Keratinocyte (primary cell): ENCODE results near the gene FIGN. TPM values are rescaled to one million over a fixed set of nuclear protein-coding genes. Genes with fewer than 3 reads are reported as not detected.

Source experiments
- DNase-seq: peaks from one replicate; pipeline ENCODE4 v3.0.0-alpha.2; 2011; ENCODE audit warnings: low read depth, missing footprints, low spot score
- FAIRE-seq: peaks from 2 replicates; lab custom pipeline; 2011; peaks lifted over from hg19 to GRCh38; lab: Jason Lieb, UNC
- H2AFZ ChIP-seq: 2 replicates; pipeline ENCODE4 v1.6.0; 2012; ENCODE audit warnings: low read length, control low read depth, inconsistent platforms; ENCODE audit not compliant: control insufficient read depth
- H3K27ac ChIP-seq: 2 replicates; pipeline ENCODE4 v1.5.1; 2011; ENCODE audit warnings: low read length; ENCODE audit not compliant: control insufficient read depth, insufficient read depth
- H3K27me3 ChIP-seq: 3 replicates; pipeline ENCODE4 v1.6.0; 2011; ENCODE audit warnings: low read length; ENCODE audit not compliant: control insufficient read depth, insufficient read depth; ENCODE audit errors: extremely low read depth
- H3K36me3 ChIP-seq, 2 experiments: 2 replicates in 1 of 2; 3 replicates in 1 of 2; pipeline ENCODE4 v1.5.1; 2011; ENCODE audit warnings: low read length in 2 of 2, mild to moderate bottlenecking in 1 of 2; ENCODE audit not compliant: control insufficient read depth in 2 of 2, insufficient read depth in 2 of 2; ENCODE audit errors: extremely low read depth in 1 of 2
- H3K4me1 ChIP-seq: 3 replicates; pipeline ENCODE4 v1.5.1; 2011; ENCODE audit warnings: low read length; ENCODE audit not compliant: control insufficient read depth, insufficient read depth; ENCODE audit errors: extremely low read depth
- H3K4me2 ChIP-seq: 3 replicates; pipeline ENCODE4 v1.6.0; 2011; ENCODE audit warnings: low read depth, low read length; ENCODE audit not compliant: control insufficient read depth, insufficient read depth; ENCODE audit errors: extremely low read depth
- H3K4me3 ChIP-seq, 3 experiments: fragments of 200-600 bp in 1 of 3; sonication (generic) in 1 of 3; 2 replicates in 2 of 3; 3 replicates in 1 of 3; pipeline ENCODE4 v1.5.1; 2011 to 2016; ENCODE audit warnings: low read length in 3 of 3, mild to moderate bottlenecking in 3 of 3, control low read depth in 2 of 3, inconsistent platforms in 1 of 3, low read depth in 1 of 3, mixed read lengths in 1 of 3, mixed run types in 1 of 3, moderate library complexity in 1 of 3; ENCODE audit not compliant: control insufficient read depth in 2 of 3, insufficient read depth in 2 of 3; ENCODE audit errors: extremely low read depth in 1 of 3
- H3K79me2 ChIP-seq: 2 replicates; pipeline ENCODE4 v1.6.0; 2012; ENCODE audit warnings: low read length; ENCODE audit not compliant: control insufficient read depth, insufficient read depth
- H3K9ac ChIP-seq: 3 replicates; pipeline ENCODE4 v1.6.0; 2011; ENCODE audit warnings: low read length; ENCODE audit not compliant: control insufficient read depth, insufficient read depth; ENCODE audit errors: extremely low read depth
- H3K9me1 ChIP-seq: 3 replicates; pipeline ENCODE4 v1.6.0; 2011; ENCODE audit warnings: low read length; ENCODE audit not compliant: control insufficient read depth, insufficient read depth; ENCODE audit errors: extremely low read depth
- H3K9me3 ChIP-seq: 2 replicates; pipeline ENCODE4 v1.5.1; 2012; ENCODE audit warnings: low read depth, low read length; ENCODE audit not compliant: control insufficient read depth
- H4K20me1 ChIP-seq: 3 replicates; pipeline ENCODE4 v1.6.0; 2011; ENCODE audit warnings: low read length; ENCODE audit not compliant: control insufficient read depth, insufficient read depth; ENCODE audit errors: extremely low read depth
- CTCF ChIP-seq, 3 experiments: IDR thresholded peaks in 1 of 3; conservative IDR thresholded peaks in 1 of 3; optimal IDR thresholded peaks in 1 of 3; 2 replicates in 2 of 3; 3 replicates in 1 of 3; pipeline versions ENCODE3 to v1.5.1; 2011; ENCODE audit warnings: low read length in 3 of 3, mild to moderate bottlenecking in 3 of 3, moderate library complexity in 2 of 3, control low read depth in 1 of 3, inconsistent platforms in 1 of 3; ENCODE audit not compliant: insufficient read depth in 2 of 3; ENCODE audit errors: extremely low read depth in 1 of 3
- EZH2 ChIP-seq: IDR thresholded peaks from one replicate; pipeline ENCODE4 v1.6.1; 2012; ENCODE audit warnings: inconsistent platforms, mild to moderate bottlenecking, low read length, moderate library complexity
- dilution Hi-C: fragments of 300-500 bp; cut with MboI; formaldehyde crosslinking; loops from one replicate; pipeline ENCODE4 v1.7.0; 2020; ENCODE audit warnings: low sequenced_read_pairs; ENCODE audit not compliant: extremely low pct_ligation_motif_present
- polyA plus RNA-seq, 5 experiments: library from polyadenylated mRNA; depleted of rRNA in 3 of 5; stranded (reverse) in 3 of 5; stranded (forward) in 1 of 5; unstranded in 1 of 5; fragments of >200 nt; gene quantifications; 1 replicate in 1 of 5; 2 replicates in 3 of 5; 3 replicates in 1 of 5; pipeline versions ENCODE4 v1.2.1 to v1.2.3, GENCODE V29; 2011 to 2012; ENCODE audit warnings: missing spikeins in 2 of 5, low read depth in 1 of 5, low replicate concordance in 1 of 5

Gene FIGN
- polyA plus RNA-seq, 1 donor (not counting 4 experiments of a cell fraction or from before 2014, with no cell fraction given): 2.9 TPM

- Histone ChIP-seq H3K9ac (no peak overlapping the region), H3K4me1 (no peaks in the 10 kb centered on the region), H4K20me1 (no peaks in the 10 kb centered on the region), H2AFZ (no peak overlapping the region), H3K27ac (no peak overlapping the region), H3K36me3 (no peaks in the 10 kb centered on the region), H3K27me3 (no peaks in the 10 kb centered on the region), H3K4me2 (no peak overlapping the region), H3K9me3 (no peaks in the 10 kb centered on the region), H3K9me1 (no peaks in the 10 kb centered on the region), H3K79me2 (no peaks in the 10 kb centered on the region), H3K4me3 (no peak overlapping the region)
- no peak for FAIRE-seq
- DNase-seq: no peak
- dilution Hi-C loops: no loop called here
- no peak for TF ChIP-seq EZH2
- TF ChIP-seq CTCF (optimal IDR thresholded peaks at IDR 0.05 in 1 of 3, IDR thresholded peaks at IDR 0.05 in 1 of 3, conservative IDR thresholded peaks at IDR 0.05 in 1 of 3; ENCODE audit: extremely low read depth in 1 of 3, insufficient read depth in 2 of 3, low read length in 3 of 3): no peak
These were observed 184.0 kb downstream of the FIGN start for GRCh38 chr2:163551616-163552373.

- dilution Hi-C loops: no loop called here
- H3K36me3 ChIP-seq: no peaks in the 10 kb centered on the region
- H3K4me1 ChIP-seq: no peaks in the 10 kb centered on the region
- H3K4me2 ChIP-seq: no peak overlapping the region
- TF ChIP-seq EZH2 (no peak), CTCF (optimal IDR thresholded peaks at IDR 0.05 in 1 of 3, IDR thresholded peaks at IDR 0.05 in 1 of 3, conservative IDR thresholded peaks at IDR 0.05 in 1 of 3; ENCODE audit: extremely low read depth in 1 of 3, insufficient read depth in 2 of 3, low read length in 3 of 3) (no peak)
- H3K79me2 ChIP-seq: no peaks in the 10 kb centered on the region
- no peaks in the 10 kb centered on the region for H3K9me1 ChIP-seq
- H3K9me3 ChIP-seq: no peaks in the 10 kb centered on the region
- no peak overlapping the region for H3K9ac ChIP-seq
- DNase-seq (no peak), FAIRE-seq (no peak)
- no peak overlapping the region for H3K4me3 ChIP-seq
- no peak overlapping the region for H3K27ac ChIP-seq
- no peak overlapping the region for H2AFZ ChIP-seq
- H4K20me1 ChIP-seq: no peaks in the 10 kb centered on the region
- H3K27me3 ChIP-seq: no peaks in the 10 kb centered on the region
These were observed 186.8 kb downstream of the FIGN start for GRCh38 chr2:163548970-163549369.
